ENCODE data around the gene PRUNE2.

- no peak for TF ChIP-seq TARDBP (IDR thresholded peaks at IDR 0.05)
- no peak for TF ChIP-seq SP1 (IDR thresholded peaks at IDR 0.05)
Observed at GRCh38 chr9:76619197-76619596, 286.7 kb downstream of the PRUNE2 start.

Measured in HEK293T (cell line).